DMS53 treated with DMSO at 0.1 percent for 48 hours (cell line): ENCODE data around the gene MAP4K5.

ENCODE experiments used
- DNase-seq: peaks from one replicate; lab custom pipeline; 2025; ENCODE audit not compliant: unreplicated experiment; lab: John Stamatoyannopoulos, UW

The MAP4K5 gene

GRCh38 chr14:50479041-50479440 lies 53.3 kb downstream of the MAP4K5 start:
- DNase-seq = no peak

GRCh38 chr14:50477760-50478159 lies 54.6 kb downstream of the MAP4K5 start:
- DNase-seq = no peak

DNA sequence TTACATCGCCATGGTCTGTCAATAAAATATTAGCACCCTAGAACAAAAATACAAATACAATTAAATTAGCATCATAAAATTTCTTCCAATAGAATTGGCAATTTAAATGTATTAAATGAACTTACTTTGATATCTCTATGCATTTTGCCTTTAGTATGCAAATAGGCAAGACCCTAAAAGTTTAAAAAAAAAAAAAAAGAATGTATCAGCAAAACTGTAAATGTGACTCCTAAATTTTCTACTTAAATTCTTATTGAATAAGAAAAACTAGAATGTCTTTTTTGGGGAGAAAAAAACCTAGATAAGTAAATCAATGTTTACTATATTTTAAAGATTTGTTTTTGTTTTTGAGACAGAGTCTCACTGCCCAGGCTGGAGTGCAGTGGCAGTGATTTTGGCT lies 56.2 kb downstream of the MAP4K5 start:
- no peak for DNase-seq

DNA sequence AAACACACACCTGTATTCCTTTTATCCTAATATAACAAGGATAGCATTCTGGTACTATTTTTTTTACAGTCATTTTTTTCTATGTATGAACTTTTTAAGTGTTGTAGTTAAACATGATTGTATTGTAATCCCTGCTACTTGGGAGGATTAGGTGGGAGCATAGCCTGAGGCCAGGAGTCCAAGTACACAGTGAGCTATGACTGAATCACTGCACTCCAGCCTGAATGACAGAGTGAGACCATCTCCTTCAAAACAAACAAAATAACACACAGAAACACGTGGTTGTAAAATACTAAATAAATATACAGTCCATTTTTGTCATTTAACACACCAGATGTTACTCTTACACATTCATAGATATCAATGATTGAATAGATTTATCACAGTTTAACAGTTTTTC lies 56.9 kb downstream of the MAP4K5 start:
- peak; percentile 13 for DNase-seq

DNA sequence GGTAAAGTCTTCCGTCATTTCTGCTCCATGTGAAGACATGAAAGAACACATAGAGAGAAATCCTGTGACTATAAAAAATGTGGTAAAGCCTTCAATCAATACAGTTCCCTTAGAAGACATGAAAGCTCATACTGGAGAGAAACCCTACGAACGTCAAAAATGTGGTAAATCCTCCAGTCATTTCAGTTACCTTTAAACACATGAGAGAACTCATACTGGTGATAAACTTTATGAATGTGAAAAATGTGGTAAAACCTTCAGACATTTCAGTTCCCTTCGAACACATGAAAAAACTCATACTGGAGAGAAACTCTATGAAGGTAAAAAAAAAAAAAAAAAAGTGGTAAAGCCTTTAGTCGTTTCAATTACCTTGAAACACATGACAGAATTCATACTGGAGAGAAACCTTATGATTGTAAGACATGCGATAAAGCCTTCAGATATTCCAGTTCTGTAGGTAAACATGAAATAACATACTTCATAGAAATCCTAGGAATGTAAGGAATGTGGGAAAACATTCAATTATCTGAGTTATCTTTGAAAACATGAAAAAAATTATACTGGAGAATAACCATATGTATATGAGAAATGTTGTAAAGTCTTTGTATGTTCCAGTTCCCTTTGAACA lies 60.4 kb downstream of the MAP4K5 start:
- DNase-seq = no peak

DNA sequence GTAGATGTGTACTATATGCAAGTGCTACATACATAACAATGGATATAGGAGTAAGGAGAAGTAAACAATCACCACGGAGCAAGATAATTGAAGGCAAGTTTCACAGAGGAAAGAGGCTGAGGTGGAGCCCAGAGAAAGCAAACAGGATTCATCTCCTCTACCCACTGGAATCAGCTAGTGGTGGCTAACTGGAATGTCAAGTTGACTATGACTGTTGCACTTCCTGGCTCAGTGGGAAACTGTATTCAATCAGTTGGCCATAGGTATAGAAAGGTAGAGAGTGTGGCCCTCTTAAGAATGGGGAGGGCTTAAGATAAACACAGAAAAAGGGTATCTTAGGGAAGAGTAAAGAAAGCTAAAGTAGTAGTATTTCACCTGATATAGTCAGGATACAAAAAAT lies 62.4 kb downstream of the MAP4K5 start:
- DNase-seq = no peak

DNA sequence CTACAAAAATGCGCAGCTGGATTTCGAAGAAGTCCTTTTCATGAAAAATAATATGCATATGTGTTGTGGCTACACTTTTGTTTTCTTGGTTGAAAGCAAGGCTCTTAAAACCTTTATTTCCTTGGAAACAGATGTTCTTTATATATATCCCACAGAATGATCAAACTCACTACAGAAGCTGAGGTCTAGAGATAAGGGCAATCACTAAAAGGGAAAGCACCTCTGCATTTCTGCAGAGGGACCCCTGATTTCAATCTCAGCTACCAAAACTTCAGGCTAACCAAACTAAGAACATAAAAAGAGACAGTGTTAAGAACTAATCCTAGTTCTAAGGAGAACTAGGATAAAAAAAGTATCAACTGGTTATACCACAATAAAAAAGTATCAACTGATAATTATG lies 70.3 kb downstream of the MAP4K5 start:
- DNase-seq = no peak

DNA sequence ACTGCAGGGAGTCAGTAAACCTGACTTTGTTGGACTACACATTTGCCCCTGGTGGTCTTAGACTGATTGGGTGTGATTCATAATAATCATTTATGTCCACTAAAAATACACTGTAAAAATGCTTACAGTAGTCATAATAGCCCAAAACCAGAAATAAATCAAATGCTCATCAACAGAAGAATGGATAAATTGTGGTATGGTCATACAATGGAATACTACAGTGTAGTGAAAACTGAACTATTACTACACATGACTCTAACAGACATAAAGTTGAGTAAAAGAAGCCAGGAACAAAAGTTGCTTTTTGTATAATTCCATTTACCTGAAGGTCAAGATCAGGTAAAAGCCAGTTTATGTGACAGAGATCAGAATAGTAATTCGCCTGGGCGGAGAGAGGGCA lies 78.5 kb downstream of the MAP4K5 start:
- no peak for DNase-seq

DNA sequence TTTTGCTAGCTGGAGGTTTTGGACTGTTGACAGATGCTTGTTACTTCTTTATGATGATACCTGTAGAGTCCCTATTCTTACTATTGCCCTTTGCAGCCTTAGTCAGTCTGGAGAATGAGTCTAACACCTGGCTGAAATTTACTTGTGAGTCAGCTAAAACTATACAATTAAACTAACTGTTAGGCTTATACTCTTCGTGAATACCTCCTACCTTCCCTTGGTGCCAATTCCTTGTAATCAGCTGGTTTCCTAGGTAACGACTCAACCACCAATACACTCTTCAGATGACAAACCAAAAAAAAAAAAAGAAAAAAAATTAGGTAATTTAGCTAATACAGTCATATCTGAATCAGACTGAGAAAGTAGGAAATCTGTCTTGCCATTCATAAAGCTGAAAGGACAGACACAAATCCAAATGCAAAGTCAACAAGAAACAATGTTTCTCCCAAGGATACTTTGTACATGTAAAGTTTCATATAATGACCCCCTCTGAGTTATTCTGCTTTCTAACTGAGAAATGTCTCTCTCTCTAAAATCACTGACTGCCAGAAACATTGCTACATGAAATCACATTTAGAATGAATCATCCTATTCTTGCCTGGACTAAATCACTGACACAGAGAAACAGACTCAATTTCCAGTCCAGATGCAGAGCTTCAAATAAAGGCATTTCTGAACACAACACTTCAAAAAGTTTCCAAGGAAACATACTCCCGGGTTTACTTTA lies 79.2 kb downstream of the MAP4K5 start:
- no peak for DNase-seq

GRCh38 chr14:50452296-50452695 lies 80.1 kb downstream of the MAP4K5 start:
- DNase-seq = no peak

GRCh38 chr14:50451854-50452253 lies 80.5 kb downstream of the MAP4K5 start:
- no peak for DNase-seq

DNA sequence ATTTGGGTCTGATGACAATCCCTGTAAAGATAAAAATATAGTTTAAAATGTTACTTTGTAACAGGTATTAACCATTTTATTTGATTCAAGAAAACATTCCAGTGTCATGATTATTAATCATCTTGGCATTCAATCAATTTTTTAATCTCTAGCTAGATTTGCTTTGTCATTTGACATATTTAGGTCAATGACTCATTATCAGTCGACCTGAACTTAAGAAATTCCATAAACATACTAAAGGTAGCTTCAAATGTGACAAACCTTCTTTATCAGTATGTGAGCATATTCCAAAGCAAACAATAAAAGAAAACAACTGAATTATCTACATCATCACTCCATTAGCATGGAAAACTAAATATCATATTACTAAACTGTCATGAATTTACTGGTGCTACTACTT lies 84.9 kb downstream of the MAP4K5 start:
- no peak for DNase-seq

DNA sequence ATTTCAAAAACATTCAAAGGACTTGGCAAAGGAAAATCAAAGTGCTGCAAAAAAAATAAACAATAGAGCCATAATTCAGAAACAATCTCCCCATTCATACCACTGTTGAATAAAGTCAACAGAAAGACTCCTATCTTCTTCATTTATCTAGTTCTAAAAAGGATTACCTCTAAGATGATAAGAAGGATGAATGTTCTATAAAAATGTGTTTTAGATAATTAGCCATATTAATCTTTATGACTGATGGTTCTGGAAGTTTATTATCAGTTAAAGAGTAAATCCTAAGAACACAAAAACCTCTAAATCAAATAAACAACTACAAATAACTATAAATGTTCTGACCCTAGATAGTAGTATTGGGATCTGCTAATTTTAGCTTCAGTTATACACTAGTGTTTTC lies 97.8 kb downstream of the MAP4K5 start:
- DNase-seq = no peak

DNA sequence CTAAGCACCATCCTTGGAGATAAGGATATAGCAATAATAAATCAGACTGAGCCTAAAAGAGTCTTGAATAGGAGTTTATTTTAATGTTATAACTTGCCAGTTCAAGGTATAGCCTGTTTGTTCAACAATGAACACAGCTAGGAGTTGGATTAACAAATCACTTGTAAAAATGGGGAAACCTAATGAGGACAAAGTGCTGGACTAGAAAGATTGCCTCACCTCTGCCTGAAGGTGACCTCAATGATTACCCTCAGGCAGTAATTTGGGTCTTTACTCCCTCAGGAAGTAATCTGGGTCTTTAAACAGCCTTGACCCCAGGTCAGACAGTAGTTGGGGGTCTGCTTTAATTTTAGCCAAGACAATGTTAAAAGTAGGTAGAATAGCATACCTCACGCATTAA lies 100.2 kb downstream of the MAP4K5 start:
- no peak for DNase-seq

- no peak for DNase-seq
Measured at GRCh38 chr14:50425816-50426215, 106.6 kb downstream of the MAP4K5 start.

DNA sequence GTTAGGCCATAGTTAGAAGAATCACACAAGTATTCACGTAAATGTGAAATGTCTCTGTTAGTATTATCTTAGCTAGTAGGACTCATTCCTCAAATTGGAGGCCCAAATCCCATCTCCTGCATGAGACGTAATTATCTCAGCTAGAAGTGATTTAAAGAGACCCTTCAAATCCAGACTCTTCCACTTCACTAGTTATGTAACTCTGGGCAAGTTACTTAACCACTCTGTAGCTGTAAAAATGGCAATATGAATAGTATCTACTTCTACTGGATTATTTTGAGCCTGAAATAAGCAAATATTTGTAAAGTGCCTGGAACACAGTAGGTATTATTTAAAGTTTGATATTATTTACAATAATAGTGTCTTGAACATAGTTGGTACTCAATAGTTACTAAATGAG lies 107.3 kb downstream of the MAP4K5 start:
- DNase-seq = no peak

DNA sequence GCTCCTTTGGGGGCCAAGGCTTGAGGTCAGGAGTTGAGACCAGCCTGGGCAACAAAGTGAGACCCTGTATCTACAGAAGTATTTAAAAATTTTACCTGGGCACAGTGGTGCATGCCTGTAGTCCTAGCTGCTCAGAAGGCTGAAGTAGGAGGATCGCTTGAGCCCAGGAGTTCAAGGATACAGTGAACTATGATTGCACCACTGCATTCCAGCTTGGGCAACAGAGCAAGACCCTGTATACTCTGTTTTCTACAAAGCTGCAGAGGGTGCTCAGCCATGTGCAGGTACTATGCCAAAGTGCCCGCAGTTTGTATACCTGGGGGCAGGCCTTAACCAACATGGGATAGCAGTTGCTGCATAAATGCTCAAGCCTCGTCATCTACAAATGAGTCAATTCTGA lies 108.8 kb downstream of the MAP4K5 start:
- no peak for DNase-seq

DNA sequence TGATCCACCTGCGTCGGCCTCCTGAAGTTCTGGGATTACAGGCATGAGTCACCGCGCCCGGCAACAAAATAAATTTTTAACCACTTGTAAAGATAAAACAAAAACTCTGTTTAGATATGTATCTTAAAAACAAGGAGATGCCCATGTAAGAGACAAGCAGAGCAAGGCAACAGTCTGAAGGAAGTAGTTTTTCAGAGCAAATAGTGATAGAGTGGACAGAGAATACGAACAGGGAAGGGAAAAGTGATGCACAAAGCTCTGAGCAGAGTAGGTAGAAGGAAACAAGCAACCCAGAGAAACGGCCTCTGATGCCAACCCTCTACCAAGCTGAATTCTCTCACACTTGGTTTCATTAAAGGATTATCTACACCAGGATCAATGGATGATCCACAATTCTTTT lies 110.9 kb downstream of the MAP4K5 start:
- no peak for DNase-seq

- DNase-seq = no peak
Measured at GRCh38 chr14:50417853-50418252, 114.5 kb downstream of the MAP4K5 start.

- no peak for DNase-seq
Measured at GRCh38 chr14:50410921-50411320, 121.4 kb downstream of the MAP4K5 start.

DNA sequence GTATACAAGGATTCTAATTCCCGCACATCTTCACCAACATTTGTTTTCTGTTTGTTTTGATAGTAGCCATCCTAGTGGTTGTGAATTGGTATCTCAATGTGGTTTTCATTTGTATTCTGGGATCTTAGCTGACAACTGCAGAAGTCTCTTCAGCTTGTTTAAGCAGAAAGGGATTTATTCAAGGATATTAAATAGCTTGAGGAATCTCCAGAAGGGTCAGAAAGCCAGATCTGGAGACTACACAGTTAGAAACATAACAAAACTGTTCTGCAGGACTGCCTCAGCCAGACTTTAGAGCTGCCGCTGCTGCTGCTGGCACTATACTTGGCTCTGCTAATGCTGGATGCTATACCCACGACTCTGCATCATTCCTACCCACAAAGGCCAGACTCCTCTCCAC lies 122.3 kb downstream of the MAP4K5 start:
- DNase-seq = no peak

DNA sequence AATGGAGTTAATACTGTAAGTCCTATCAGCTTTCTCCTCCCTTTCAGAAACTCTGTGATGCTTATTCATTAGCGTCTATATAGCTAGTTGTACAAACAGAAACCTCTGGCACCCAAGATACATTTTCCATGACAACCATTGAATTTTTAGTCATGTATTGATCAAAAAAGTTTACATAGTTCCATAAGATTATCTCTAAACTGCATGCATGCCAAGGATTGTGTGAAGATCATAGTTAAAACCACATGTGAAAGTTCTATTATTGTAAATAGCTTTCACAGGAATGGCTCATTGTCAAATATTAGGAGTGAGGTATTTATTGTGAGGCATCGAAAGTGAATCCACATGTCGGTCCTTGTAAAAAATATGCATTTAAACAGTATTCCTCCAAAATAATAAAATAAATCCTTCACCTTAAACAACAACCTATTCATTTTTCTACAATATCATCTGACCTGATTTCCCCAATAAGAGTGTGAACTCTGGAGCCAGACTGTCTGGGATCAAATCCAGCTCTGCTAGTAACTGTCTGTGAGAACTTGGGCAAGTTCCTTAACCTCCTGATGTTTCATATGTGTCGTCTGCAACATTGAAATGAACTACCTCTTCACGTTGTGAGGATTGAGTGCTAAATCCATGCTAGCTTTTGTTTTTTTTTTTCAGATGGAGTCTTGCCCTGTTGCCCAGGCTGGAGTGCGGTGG lies 125.1 kb downstream of the MAP4K5 start:
- no peak for DNase-seq
